AG04449 (cell line): ENCODE measurements around the gene TTLL11.

Source experiments
- CTCF ChIA-PET: fragments of 350-600 bp; formaldehyde crosslinking; extraction: SDS; loops from one replicate; lab custom pipeline; 2021; ENCODE audit warnings: antibody characterized with exemption; lab: Yijun Ruan, JAX
- POLR2A ChIA-PET: fragments of 400-600, 350-600 bp; formaldehyde crosslinking; extraction: SDS; loops from one replicate; lab custom pipeline; 2020; ENCODE audit warnings: antibody characterized with exemption, inconsistent platforms; lab: Yijun Ruan, JAX
- DNase-seq: peaks from one replicate; pipeline ENCODE4 v3.0.0-alpha.2; 2010; ENCODE audit warnings: low read depth, low spot score
- H3K4me3 ChIP-seq: 2 replicates; pipeline ENCODE4 v1.5.1; 2011; ENCODE audit warnings: low read depth, mild to moderate bottlenecking, control low read depth, low read length
- CTCF ChIP-seq: IDR thresholded peaks from one replicate; pipeline ENCODE4 v1.5.1; 2011; ENCODE audit warnings: mild to moderate bottlenecking, moderate library complexity, low read length, control low read depth, inconsistent platforms; ENCODE audit not compliant: insufficient read depth; ENCODE audit errors: missing control alignments

The TTLL11 gene

GRCh38 chr9:121880343-121880898 is 212.7 kb downstream of the TTLL11 start:
- TF ChIP-seq CTCF: no peak
- no peak overlapping the region for H3K4me3 ChIP-seq
- POLR2A ChIA-PET: no interaction called here
- CTCF ChIA-PET: interaction anchor here (0.5 kb wide), 1 partner anchor 423 kb away, joined by 3 read pairs; no protein-coding TSS in a partner anchor
- no peak for DNase-seq

GRCh38 chr9:121878271-121878822 is 214.8 kb downstream of the TTLL11 start:
- POLR2A ChIA-PET: no interaction called here
- TF ChIP-seq CTCF: no peak
- no peak for DNase-seq
- H3K4me3 ChIP-seq: no peak overlapping the region
- CTCF ChIA-PET: interaction anchor here (1.0 kb wide), 1 partner anchor 9 kb away, joined by 3 read pairs; no protein-coding TSS in a partner anchor

- no peak for TF ChIP-seq CTCF
- ChIA-PET POLR2A (no interaction called here), CTCF (interaction anchor here (1.2 to 2.1 kb wide), 3 partner anchors 9 to 142 kb away, joined by 3 to 7 read pairs (median 4); no protein-coding TSS in a partner anchor)
- no peak for DNase-seq
- no peak overlapping the region for H3K4me3 ChIP-seq
These were observed 216.3 kb downstream of the TTLL11 start for GRCh38 chr9:121876658-121877271.

- no peak for DNase-seq
- ChIA-PET POLR2A (no interaction called here), CTCF (interaction anchor here (1.8 to 2.1 kb wide), 2 partner anchors 10 to 12 kb away, joined by 4 to 7 read pairs; no protein-coding TSS in a partner anchor)
- TF ChIP-seq CTCF: no peak
- no peak overlapping the region for H3K4me3 ChIP-seq
These were observed 216.9 kb downstream of the TTLL11 start for GRCh38 chr9:121876255-121876654.

- no peak for TF ChIP-seq CTCF
- CTCF ChIA-PET: interaction anchor here (0.8 to 2.1 kb wide), 4 partner anchors 9 to 187 kb away, joined by 3 to 7 read pairs (median 4); no protein-coding TSS in a partner anchor
- POLR2A ChIA-PET: no interaction called here
- H3K4me3 ChIP-seq: no peak overlapping the region
- no peak for DNase-seq
These were observed 218.6 kb downstream of the TTLL11 start for GRCh38 chr9:121874524-121874923.

- POLR2A ChIA-PET: no interaction called here
- DNase-seq: no peak
- no peak overlapping the region for H3K4me3 ChIP-seq
- no peak for TF ChIP-seq CTCF
- CTCF ChIA-PET: interaction anchor here (0.7 to 0.8 kb wide), 2 partner anchors 13 to 326 kb away, joined by 3 to 4 read pairs; no protein-coding TSS in a partner anchor
These were observed 221.6 kb downstream of the TTLL11 start for GRCh38 chr9:121871431-121872025.
